Measurements from ENCODE around the gene ADGRF4.
"Not testable (repeated sequence)": the region's sequence is repeated elsewhere in the genome, so short reads cannot be mapped to it uniquely, and the experiment has no call there.

Gene ADGRF4

DNA sequence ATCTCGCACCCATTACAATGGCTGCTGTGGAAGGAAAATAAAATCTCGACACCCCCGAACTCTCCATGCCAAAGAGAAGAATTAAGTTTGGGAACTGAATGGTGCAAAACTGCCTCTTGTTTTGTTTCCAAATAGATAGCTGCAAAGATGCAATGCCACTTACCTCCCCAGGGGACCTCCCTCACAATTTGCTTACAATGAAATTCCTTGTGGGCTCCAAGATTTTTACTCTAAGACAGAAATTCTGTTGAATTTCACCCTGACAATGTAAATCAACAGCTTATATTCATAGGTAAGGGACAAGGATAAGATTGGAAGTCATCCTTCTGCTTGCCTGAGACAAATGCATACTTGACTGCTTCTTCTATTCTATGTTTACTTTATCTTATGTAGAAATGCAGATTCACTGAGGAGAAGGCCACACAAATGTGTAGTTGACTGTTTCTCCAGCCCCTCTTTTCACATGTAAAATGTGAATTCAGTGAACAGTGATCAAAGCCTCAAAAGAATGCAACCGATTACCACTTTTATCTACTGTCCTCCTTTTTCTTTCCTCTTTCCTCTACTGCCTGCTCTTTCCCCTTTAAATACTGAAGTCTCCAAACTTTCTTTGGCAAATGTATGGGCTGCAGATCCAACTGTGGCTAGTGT is 36.6 kb downstream of the ADGRF4 start:
- no peak for DNase-seq (ENCODE audit: low read depth in 2 of 2)

DNA sequence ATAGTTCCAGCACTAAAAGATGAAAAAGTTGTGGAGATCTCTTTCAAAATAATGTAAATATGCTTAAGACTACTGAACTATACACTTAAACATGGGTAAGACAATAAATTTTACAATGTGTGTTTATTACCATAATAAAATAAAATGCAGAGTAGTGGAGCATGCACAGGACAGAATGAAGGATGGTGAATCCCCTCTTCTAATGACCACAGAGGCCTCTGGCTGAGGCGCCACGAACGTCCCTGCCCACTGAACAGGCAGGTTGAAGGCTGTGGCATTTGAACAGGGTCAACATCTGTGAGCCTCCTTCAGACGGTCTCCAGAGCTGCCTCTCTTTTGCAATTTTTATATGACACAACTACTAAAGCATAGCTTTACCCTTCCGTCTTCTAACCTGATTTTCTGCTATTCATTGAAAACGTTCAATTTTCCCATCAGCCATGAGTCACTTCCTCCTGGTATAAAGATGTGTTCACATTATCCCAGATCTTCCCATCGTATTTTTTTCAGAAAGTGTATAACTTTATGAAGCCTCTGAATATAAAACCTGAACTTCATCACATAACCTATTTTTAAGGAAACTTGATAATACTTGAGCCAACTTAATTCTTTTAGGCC is 37.8 kb downstream of the ADGRF4 start:
- no peak for DNase-seq (ENCODE audit: low read depth in 2 of 2)

DNA sequence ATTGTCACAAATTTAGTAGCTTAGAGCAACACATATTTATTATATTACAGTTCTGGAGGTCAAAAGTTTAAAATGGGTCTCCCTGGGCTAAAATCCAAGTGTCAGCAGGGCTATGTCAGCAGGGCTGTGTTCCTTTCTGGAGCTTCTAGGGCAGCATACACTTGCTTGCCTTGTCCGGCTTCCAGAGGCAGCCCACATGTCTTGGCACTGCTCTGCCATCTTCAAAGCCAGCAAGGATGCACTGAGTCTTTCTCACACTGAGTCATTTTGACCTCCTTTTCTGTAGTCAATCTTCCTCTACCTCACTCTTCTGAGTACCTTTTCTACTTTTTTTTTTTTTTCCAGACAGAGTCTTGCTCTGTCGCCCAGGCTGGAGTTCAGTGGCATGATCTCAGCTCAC is 39.0 kb downstream of the ADGRF4 start:
- DNase-seq (ENCODE audit: low read depth in 2 of 2) = no peak

DNA sequence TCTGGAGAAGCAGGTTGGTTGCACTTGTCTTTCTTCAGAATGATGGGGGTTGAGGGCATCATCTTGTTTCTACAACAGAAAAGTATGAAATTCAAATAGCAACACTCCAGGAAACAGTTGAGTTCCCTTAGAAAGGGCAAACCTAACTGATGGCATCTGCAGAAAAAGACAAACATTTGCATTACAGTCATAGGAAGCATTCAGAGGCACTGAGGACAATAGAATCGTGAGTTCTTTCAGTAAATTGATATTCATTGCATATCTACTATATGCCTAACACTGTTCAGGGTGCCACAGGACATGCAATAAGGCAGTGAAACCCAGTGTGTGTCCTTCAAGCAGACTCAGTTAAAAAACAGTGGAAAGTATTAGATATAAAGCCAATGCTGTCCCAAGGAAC is 42.3 kb downstream of the ADGRF4 start:
- no peak for DNase-seq (ENCODE audit: low read depth in 2 of 2)

DNA sequence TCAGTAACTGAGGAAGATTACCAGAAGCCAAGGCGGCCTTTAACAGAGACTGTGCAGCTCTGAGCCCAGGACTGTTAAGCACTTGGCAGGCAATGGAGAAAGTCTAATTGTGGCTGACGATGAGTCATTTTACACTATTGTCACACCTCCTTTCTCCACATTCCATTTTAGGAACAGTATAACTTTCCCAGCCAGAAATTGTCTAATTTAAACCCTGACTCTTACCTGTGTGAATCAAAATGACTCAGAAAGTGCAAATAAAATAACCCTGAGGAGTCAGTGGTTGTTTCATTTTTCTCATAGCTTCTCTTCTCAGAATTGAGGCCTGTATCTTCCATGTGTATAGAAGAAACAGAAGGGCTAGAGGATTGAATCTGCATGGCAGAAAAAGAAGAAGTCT is 43.4 kb downstream of the ADGRF4 start:
- DNase-seq (ENCODE audit: low read depth in 2 of 2) = no peak

DNA sequence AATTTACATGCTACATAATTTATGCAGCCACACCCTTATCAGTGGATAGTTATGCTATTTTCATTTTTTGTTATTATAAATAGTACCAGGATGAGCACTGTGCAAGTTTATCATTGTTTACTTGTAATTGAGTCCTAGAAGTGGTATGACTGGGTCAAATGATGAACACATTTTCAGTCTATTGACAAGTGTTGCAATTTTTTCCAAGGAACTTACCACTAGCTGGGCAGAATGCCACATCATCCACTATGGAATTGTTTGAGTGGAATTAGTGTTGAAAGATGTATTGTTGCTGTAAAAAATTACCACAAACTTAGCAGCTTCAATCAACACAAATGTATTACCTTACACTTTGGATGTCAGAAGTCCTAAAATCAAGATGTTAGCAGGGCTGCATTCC is 45.4 kb downstream of the ADGRF4 start:
- no peak for DNase-seq (ENCODE audit: low read depth in 2 of 2)

DNA sequence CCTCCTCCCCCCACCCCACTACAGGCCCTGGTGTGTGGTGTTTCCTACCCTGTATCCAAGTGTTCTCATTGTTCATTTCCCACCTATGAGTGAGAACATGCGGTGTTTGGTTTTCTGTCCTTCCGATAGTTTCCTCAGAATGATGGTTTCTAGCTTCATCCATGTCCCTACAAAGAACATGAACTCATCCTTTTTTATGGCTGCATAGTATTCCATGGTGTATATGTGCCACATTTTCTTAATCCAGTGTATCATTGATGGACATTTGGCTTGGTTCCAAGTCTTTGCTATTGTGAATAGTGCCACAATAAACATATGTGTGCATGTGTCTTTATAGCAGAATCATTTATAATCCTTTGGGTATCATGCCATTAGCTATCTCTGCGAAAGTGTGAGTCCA is 46.9 kb downstream of the ADGRF4 start:
- DNase-seq (ENCODE audit: low read depth in 2 of 2) = not testable (repeated sequence)

DNA sequence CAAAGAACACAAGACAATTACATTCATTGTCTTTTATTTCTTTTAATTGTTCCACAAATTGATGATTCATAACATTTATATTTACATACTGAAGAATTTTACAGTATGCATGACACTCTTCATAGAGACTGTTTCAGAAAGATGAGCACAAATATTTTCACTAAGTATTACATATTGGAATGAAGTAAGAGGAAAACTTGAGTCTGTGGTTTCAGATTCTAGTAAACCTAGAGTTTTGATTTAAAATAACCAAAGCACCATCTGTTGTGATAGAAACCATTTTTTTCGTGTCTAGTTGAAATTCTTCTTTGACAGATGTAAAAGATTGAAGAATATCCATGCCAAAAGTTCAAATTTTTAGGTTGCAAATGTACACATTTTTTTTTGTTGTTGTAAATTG is 51.4 kb downstream of the ADGRF4 start:
- no peak for DNase-seq (ENCODE audit: low read depth in 2 of 2)

DNA sequence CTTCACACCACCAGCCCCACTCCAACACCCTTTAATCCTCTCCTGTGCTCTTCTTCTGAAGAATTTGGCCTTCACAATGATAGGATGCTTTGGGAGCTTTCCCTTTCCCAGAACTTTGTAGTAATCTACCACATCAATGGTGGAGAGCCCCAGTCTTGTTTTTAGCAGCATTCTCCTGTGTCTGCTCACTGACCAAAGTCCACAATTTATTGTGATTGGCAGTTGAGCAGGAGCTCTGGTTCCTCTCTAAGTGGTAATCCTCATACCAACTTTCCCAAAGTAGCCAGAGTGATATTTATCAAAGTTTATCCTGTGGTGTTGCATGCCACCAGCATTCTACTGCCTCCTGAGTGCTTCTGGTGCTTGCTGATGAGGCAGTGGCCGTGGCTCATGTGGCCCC is 54.4 kb downstream of the ADGRF4 start:
- no peak for DNase-seq (ENCODE audit: low read depth in 2 of 2)

DNA sequence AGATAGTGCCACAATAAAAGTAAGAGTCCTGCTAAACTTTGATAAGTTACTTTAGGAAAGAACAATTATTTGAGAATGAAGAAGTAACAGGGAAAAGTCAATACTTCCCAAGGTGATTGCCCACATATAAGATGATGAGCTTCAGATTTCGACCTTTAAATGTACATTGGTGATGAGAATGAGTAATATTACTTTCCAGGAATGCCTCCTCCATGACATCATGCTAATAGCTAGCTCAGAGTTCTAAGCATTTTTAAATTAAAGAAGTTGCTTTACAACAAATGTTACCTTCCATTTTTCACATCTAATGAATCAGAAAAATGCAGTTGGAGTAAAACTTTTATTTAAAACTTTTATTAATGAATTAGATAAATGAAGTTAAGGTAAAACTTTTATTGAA is 61.0 kb downstream of the ADGRF4 start:
- no peak for DNase-seq (ENCODE audit: low read depth in 2 of 2)

DNA sequence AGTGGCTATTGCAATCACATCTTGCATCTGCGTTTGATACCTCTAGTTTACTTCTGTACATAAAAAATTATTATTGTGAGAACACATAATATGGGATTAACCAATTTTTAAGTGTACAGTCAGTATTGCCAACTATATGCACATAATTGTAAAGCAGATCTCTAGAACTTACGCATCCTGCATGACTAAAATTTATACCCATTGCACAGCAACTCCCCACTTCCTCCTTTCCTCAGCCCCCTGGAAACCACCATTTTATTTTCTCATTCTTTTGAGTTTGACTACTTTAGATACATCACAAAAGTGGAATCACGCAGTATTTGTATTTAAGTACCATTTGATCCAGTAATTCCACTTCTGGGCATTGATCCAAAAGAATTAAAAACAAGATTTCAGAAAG is 64.1 kb downstream of the ADGRF4 start:
- DNase-seq (ENCODE audit: low read depth in 2 of 2) = no peak

DNA sequence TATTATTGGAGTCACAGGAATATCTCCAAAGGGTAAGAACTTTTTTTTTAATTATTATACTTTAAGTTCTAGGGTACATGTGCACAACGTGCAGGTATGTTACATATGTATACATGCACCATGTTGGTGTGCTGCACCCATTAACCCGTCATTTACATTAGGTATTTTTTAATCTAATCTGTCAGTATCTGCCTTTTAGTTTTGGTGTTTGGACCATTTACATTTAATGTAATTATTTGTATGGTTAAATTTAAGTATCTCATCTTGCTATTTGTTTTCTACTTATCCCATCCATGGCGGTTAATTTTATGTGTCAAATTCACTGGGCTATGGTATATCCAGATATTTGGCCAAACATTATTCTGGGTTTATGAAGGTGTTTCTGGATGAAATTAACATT is 68.1 kb downstream of the ADGRF4 start:
- DNase-seq (ENCODE audit: low read depth in 2 of 2) = no peak

DNA sequence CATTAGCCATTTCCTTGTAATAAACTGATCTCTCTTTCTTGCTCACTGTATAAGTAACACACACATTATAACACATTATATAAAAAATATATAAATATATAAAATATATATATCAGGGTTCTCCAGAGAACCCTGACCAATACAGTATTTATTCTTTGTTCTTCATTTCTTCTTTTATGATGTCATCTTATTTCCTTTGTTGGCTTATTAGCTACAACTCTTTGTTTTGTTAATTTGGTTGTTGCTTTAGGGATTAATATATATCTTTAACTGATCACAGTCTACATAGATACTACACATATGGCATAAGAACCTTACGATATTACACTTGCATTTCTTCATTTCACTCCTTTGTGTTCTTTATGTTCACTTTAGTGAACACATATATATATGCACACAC is 68.7 kb downstream of the ADGRF4 start:
- DNase-seq (ENCODE audit: low read depth in 2 of 2) = no peak

DNA sequence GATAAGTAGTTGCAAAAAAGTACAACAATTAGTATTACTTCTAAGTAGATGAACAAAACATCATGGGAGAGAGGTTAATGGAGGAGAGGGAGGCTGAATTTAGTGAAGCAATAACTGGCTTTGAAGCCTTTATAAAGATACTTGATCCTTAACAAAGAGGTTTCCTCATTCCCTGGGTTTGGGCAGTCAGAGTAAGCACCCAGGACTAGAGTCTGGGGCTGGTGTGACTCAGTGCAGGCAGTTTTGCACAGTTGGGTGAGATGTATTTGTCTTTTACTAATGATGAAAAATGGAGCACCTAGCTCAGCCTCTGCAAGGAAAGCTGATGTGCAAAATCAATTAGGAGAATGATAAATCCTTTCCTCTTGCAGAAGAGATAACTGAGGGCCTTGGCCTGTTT is 71.6 kb downstream of the ADGRF4 start:
- no peak for DNase-seq (ENCODE audit: low read depth in 2 of 2)

Measured in stimulated activated CD8-positive, alpha-beta memory T cell treated with anti-CD3 and anti-CD28 coated beads, Interleukin-15, amount 100 ng/mL, for 4 hours (primary cell).